IPS-18a (cell line): Measurements from ENCODE around the gene XYLB.
"Not testable (repeated sequence)": the region's sequence is repeated elsewhere in the genome, so short reads cannot be mapped to it uniquely, and the experiment has no call there.

Experiments used
- H3K27ac ChIP-seq: one replicate; pipeline ENCODE4 v1.5.1; 2013; ENCODE audit warnings: low read length
- H3K27me3 ChIP-seq: one replicate; pipeline ENCODE4 v1.6.1; 2013; ENCODE audit warnings: mild to moderate bottlenecking, low read length; ENCODE audit not compliant: control insufficient read depth, insufficient read depth
- H3K36me3 ChIP-seq: one replicate; pipeline ENCODE4 v1.6.1; 2013; ENCODE audit warnings: low read depth, low read length; ENCODE audit not compliant: control insufficient read depth
- H3K4me1 ChIP-seq: one replicate; pipeline ENCODE4 v1.6.1; 2013; ENCODE audit warnings: low read depth, low read length; ENCODE audit not compliant: control insufficient read depth
- H3K4me3 ChIP-seq: one replicate; pipeline ENCODE4 v1.5.1; 2013; ENCODE audit warnings: low read length
- H3K9ac ChIP-seq: one replicate; pipeline ENCODE4 v1.6.1; 2013; ENCODE audit warnings: mild to moderate bottlenecking, low read length, moderate library complexity
- H3K9me3 ChIP-seq: one replicate; pipeline ENCODE4 v1.6.1; 2013; ENCODE audit warnings: low read depth, low read length; ENCODE audit not compliant: control insufficient read depth

The XYLB gene

GRCh38 chr3:38421679-38422336, 75.2 kb downstream of the XYLB start:
- H3K4me3 ChIP-seq, result no peak overlapping the region
- H3K9me3 ChIP-seq, result no peaks in the 10 kb centered on the region
- H3K36me3 ChIP-seq, result no peaks in the 10 kb centered on the region
- H3K4me1 ChIP-seq, result peaks cover 14% of the 10 kb centered on the region
- no peak overlapping the region for H3K9ac ChIP-seq
- no peaks in the 10 kb centered on the region for H3K27me3 ChIP-seq
- H3K27ac ChIP-seq, result no peak overlapping the region

DNA sequence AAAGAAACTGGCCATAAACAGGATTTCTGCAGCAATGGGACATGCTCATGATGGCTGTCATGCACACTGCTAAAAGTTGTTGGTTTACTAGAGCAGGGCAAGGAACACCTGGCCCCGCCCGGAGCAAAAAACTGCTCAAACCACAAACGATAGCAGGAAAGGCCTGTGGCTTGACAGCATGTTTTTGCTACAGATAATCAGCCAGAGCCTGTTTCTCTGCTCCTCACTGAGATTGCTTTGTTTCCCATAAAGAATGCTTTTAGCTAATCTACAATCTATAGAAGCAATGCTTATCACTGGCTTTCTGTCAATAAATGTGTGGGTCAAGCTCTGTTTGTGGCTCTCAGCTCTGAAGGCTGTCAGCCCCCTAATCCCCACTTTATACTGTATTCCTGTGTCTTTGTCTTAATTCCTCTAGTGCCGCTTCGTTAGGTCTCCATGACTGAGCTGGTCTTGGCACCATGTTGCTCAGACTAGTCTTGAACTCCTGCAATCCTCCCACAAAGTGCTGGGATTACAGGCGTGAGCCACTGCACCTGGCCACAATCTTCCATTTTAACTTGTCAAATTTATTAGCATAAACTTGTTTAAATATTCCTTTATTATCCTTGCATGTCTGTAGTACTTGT, 80.3 kb downstream of the XYLB start:
- not testable (repeated sequence) for H3K36me3 ChIP-seq, H3K4me3 ChIP-seq, H3K9ac ChIP-seq, H3K4me1 ChIP-seq, H3K9me3 ChIP-seq, H3K27ac ChIP-seq, H3K27me3 ChIP-seq

GRCh38 chr3:38432871-38433658, 86.5 kb downstream of the XYLB start:
- peaks cover 51% of the 10 kb centered on the region for H3K9me3 ChIP-seq
- not testable (repeated sequence) for H3K4me1 ChIP-seq, H3K9ac ChIP-seq, H3K27ac ChIP-seq, H3K36me3 ChIP-seq, H3K4me3 ChIP-seq, H3K27me3 ChIP-seq

DNA sequence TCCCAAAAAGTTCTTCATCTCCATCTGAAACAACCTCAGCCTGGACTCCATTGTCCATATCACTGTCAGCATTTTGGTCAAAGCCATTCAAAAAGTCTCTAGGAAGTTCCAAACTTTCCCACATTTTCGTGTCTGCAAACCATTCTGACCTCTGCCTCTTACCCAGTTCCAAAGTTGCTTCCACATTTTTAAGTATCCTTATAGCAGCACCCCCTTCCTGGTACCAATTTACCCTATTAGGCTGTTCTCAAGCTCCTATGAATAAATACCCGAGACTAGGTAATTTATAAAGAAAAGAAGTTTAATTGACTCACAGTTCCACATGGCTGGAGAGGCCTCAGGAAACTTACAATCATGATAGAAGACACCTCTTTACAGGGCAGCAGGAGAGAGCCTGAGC, 87.1 kb downstream of the XYLB start:
- H3K4me3 ChIP-seq, H3K27ac ChIP-seq, H3K27me3 ChIP-seq, H3K36me3 ChIP-seq, H3K4me1 ChIP-seq, H3K9ac ChIP-seq: not testable (repeated sequence)
- H3K9me3 ChIP-seq, result peaks cover 51% of the 10 kb centered on the region

GRCh38 chr3:38438436-38439069, 92.0 kb downstream of the XYLB start:
- peaks cover 29% of the 10 kb centered on the region for H3K9me3 ChIP-seq
- not testable (repeated sequence) for H3K9ac ChIP-seq, H3K27me3 ChIP-seq, H3K4me3 ChIP-seq, H3K27ac ChIP-seq, H3K4me1 ChIP-seq, H3K36me3 ChIP-seq

GRCh38 chr3:38443205-38443604, 96.6 kb downstream of the XYLB start:
- not testable (repeated sequence) for H3K9me3 ChIP-seq, H3K27me3 ChIP-seq, H3K36me3 ChIP-seq, H3K4me1 ChIP-seq, H3K9ac ChIP-seq, H3K4me3 ChIP-seq, H3K27ac ChIP-seq

- Histone ChIP-seq H3K4me1 (no peaks in the 10 kb centered on the region), H3K4me3 (no peak overlapping the region), H3K9ac (no peak overlapping the region), H3K27me3 (no peaks in the 10 kb centered on the region), H3K9me3 (no peaks in the 10 kb centered on the region), H3K36me3 (no peaks in the 10 kb centered on the region), H3K27ac (no peak overlapping the region)
Measured at GRCh38 chr3:38446085-38446686, 99.6 kb downstream of the XYLB start.

GRCh38 chr3:38446812-38447211, 100.2 kb downstream of the XYLB start:
- Histone ChIP-seq H3K4me3 (no peak overlapping the region), H3K27ac (no peak overlapping the region), H3K9me3 (no peaks in the 10 kb centered on the region), H3K27me3 (no peaks in the 10 kb centered on the region), H3K36me3 (no peaks in the 10 kb centered on the region), H3K4me1 (no peaks in the 10 kb centered on the region), H3K9ac (no peak overlapping the region)

GRCh38 chr3:38450853-38451252, 104.3 kb downstream of the XYLB start:
- no peaks in the 10 kb centered on the region for H3K36me3 ChIP-seq
- no peak overlapping the region for H3K9ac ChIP-seq
- H3K4me3 ChIP-seq, result no peak overlapping the region
- peaks cover 5% of the 10 kb centered on the region for H3K4me1 ChIP-seq
- H3K9me3 ChIP-seq, result no peaks in the 10 kb centered on the region
- no peaks in the 10 kb centered on the region for H3K27me3 ChIP-seq
- no peak overlapping the region for H3K27ac ChIP-seq

GRCh38 chr3:38453075-38453912, 106.7 kb downstream of the XYLB start, which contains the start of gene ACVR2B:
Gene ACVR2B, plus strand, starts transcription at chr3:38453890. Its CDS starts 433 bp downstream, at chr3:38454323.
- Histone ChIP-seq H3K27ac (peak within 1 kb of the TSS; percentile 93), H3K9me3 (no peaks in the 10 kb centered on the region)

DNA sequence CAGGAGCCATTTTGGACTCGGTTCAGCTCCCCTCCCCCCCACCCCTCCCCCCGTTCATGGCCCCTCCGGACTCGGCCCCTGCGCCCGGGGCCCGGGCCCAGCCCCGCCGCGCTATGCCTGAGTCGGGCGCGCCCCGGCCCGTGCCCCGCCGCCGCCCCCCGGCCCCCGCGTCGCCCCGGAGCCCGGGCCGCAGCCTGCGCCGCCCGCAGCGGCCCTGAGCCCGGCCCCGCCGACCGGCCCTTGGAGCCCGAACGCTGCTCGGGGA, 107.3 kb downstream of the XYLB start:
- Histone ChIP-seq H3K9ac (no peak overlapping the region), H3K27me3 (no peaks in the 10 kb centered on the region), H3K9me3 (no peaks in the 10 kb centered on the region), H3K36me3 (no peaks in the 10 kb centered on the region), H3K4me3 (peak overlapping the region; percentile 90), H3K4me1 (peaks cover 17% of the 10 kb centered on the region), H3K27ac (no peak overlapping the region)

More at GRCh38 chr3:38453075-38453912, 106.7 kb downstream of the XYLB start, which contains the start of gene ACVR2B:
- Histone ChIP-seq H3K36me3 (no peaks in the 10 kb centered on the region), H3K27me3 (no peaks in the 10 kb centered on the region), H3K4me3 (peak within 1 kb of the TSS; percentile 90), H3K4me1 (peaks cover 12% of the 10 kb centered on the region), H3K9ac (peak within 1 kb of the TSS; percentile 100)
